ENCODE data around the gene ZNF804A.
"Not testable (repeated sequence)": the region's sequence is repeated elsewhere in the genome, so short reads cannot be mapped to it uniquely, and the experiment has no call there.

Gene ZNF804A

GRCh38 chr2:184729581-184729980, 131.3 kb downstream of the ZNF804A start:
- no peak for DNase-seq

- no peak for DNase-seq
These were observed 132.0 kb downstream of the ZNF804A start for GRCh38 chr2:184730288-184730687.

GRCh38 chr2:184734338-184734737, 136.0 kb downstream of the ZNF804A start:
- no peak for DNase-seq

GRCh38 chr2:184735611-184736010, 137.3 kb downstream of the ZNF804A start:
- DNase-seq: no peak

- no peak for DNase-seq
These were observed 144.8 kb downstream of the ZNF804A start for GRCh38 chr2:184743096-184743495.

GRCh38 chr2:184756161-184756560, 157.8 kb downstream of the ZNF804A start:
- no peak for DNase-seq

- peak; percentile 55 for DNase-seq
These were observed 158.6 kb downstream of the ZNF804A start for GRCh38 chr2:184756885-184757284.

GRCh38 chr2:184759557-184760255, 161.4 kb downstream of the ZNF804A start:
- not testable (repeated sequence) for DNase-seq

GRCh38 chr2:184760931-184761330, 162.6 kb downstream of the ZNF804A start:
- no peak for DNase-seq

- DNase-seq: peak; percentile 61
These were observed 167.0 kb downstream of the ZNF804A start for GRCh38 chr2:184765112-184765895.

- DNase-seq: peak; percentile 31
These were observed 168.7 kb downstream of the ZNF804A start for GRCh38 chr2:184767059-184767458.

- peak; percentile 74 for DNase-seq
These were observed 170.7 kb downstream of the ZNF804A start for GRCh38 chr2:184769023-184769422.

- no peak for DNase-seq
These were observed 171.4 kb downstream of the ZNF804A start for GRCh38 chr2:184769686-184770085.

- DNase-seq: no peak
These were observed 181.4 kb downstream of the ZNF804A start for GRCh38 chr2:184779777-184780176.

GRCh38 chr2:184780384-184780783, 182.1 kb downstream of the ZNF804A start:
- no peak for DNase-seq

- DNase-seq: peak; percentile 6
These were observed 182.6 kb downstream of the ZNF804A start for GRCh38 chr2:184780944-184781343.

- no peak for DNase-seq
These were observed 185.2 kb downstream of the ZNF804A start for GRCh38 chr2:184783576-184783975.

- DNase-seq: peak; percentile 52
These were observed 194.8 kb downstream of the ZNF804A start for GRCh38 chr2:184793176-184793575.

- peak; percentile 65 for DNase-seq
These were observed 201.1 kb downstream of the ZNF804A start for GRCh38 chr2:184799379-184799778.

- no peak for DNase-seq
These were observed 216.1 kb downstream of the ZNF804A start for GRCh38 chr2:184814421-184814820.

GRCh38 chr2:184815824-184816223, 217.5 kb downstream of the ZNF804A start:
- DNase-seq: no peak

- DNase-seq: no peak
These were observed 226.3 kb downstream of the ZNF804A start for GRCh38 chr2:184824597-184824996.

- DNase-seq: no peak
These were observed 232.2 kb downstream of the ZNF804A start for GRCh38 chr2:184830531-184830930.

- DNase-seq: no peak
These were observed 236.5 kb downstream of the ZNF804A start for GRCh38 chr2:184834699-184835397.

All from inflammatory macrophage treated with lipopolysaccharide for 4 hours (primary cell).